ENCODE data around the gene SLC25A47.

SLC25A47 gene

DNA sequence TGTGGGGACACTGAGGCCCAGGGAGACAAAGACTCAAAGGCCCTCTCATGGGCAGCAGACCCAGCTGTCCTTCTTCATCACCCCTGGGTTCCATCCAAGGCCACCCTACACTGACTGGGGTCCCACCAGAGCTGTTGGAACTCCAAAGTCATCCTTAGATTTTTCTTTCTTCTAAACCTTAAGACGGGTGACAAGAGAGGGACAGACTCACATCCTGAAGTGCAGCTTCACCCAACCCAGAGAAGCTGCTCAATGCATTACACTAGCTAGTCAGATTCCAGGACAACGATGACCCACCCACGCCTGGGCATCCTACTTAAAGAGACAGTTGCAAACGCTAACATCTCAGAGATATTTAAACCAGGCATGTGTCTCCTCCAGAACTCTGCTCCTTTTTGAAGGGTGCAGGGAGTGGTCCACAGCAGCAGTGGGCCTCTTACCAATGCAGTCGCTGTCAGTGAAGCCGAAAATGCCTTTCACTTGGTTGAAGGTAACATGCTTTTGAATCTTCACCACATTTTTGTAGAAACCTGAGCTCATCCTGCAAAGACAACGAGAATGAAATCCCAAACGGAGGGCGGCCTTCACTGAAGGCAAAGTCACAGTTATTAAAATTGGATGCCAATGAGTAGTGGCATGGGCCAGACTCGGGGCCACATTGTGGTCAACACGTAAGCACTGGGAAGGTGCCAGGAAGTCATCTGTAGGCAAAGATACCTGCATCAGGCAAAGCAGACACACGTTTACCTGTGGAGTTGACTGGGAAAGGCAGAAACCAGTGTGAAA lies 23.4 kb downstream of the SLC25A47 start:
- DNase-seq (ENCODE audit: low spot score) = no peak

DNA sequence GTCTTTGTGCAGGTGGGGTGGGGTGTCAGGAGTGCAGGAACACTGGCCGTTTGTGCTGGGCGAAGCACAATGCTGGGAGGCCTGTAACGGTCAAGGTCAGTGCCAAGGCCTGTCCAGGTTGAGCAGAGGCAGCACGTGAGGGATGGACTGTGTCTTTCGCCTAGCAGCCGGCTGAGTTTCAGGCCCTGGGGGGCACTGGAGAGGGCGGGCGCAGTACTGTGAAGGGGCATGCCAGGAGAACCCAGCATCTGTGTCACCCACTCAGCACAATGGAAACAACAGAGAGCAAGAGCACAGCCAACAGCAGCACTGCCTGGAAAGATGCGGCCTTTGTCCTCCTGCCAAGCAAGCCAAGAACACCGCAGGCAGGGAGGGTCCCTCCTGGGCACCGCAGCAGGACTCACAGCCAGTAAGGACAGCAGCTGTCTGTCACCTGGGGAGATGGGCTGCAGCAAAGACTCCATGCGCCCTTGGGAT lies 25.2 kb downstream of the SLC25A47 start:
- DNase-seq (ENCODE audit: low spot score) = no peak

DNA sequence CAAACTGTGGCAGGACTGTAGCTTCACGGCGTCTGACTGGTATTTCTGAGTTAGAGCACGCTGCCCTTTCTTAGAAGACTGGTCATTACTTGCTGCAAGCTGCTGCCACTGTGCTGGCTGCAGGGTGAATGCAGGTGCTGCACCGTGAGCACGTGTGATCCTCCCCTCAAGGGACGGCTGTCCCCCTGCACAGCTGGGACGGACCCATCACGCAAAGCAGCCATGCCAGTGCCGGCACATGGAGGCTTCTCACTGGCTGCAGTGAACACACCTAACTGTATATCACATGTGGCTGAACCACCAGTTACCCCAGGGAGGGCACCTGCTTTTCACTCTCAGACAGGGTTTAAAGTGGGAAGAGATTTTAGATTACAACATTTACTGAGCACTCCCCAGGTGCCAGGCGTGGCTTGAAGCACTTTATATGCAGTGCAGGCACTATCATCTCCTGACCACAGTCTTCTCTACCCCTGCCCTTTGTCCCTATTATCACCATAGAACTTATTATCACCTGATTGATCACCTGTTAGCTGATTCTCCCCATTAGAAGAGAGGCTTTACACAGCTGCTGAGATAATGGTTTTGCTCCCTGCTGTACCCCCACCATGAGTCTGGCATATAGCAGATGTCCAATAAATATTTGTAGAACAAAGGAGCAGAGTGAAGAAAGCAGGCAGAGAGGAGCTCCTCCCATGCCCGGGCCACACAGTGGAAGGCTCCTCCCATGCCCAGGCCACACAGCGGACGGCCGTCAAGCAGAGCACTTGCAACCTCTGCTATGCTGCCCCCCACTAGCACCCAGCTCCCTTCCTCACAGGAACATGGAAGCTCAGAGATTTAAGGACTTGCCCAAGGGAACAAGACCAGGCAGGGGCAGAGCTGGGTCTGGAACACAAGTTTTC lies 25.9 kb downstream of the SLC25A47 start:
- DNase-seq (ENCODE audit: low spot score) = no peak

DNA sequence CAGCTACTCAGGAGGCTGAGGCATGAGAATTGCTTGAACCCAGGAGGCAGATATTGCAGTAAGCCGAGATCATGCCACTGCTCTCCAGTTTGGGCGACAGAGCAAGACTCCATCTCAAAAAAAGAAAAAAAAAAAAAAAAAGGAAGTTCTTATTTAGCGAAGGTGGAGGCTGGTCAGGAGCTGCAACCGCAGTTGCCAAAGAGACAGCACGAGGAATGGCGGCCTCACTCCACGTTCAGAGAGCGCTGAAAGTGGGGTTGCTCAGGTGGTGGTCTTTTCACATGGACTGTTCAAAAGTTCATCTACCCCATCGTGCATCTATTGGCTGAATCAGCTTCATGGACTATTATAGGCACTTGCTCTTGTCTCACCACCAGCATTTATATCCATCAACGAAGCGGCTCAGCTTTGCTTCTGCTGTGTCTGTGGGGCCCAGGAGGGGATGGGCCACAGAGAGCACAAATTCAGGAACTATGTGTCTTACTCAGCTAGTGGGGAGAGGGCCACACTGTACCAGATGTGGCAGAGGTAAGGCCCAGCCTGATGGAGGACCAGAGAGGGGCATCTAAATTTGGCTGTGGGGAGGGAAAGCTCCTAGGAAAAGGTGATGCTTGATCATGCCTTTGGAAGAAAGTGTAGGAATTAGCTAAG lies 27.3 kb downstream of the SLC25A47 start:
- no peak for DNase-seq (ENCODE audit: low spot score)

DNA sequence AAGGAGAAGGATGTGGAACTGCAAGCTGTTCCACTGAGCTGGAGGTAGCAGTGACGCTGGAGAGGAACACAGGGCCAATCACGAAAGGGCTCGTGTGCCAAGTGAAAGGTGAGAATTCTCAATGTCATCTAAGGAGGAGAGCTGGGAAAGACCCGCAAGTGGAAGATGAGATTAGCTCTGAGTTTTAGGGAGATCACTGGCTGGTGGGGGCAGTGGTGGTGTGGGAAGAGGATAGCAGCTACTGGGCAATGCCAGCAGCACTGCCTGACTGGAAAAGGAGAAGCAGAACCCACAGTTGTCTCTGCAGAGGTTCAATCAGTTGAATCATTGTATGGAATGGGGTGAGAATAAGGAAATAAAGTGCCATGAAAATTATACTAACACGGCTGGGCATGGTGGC lies 27.8 kb downstream of the SLC25A47 start:
- DNase-seq (ENCODE audit: low spot score) = no peak

DNA sequence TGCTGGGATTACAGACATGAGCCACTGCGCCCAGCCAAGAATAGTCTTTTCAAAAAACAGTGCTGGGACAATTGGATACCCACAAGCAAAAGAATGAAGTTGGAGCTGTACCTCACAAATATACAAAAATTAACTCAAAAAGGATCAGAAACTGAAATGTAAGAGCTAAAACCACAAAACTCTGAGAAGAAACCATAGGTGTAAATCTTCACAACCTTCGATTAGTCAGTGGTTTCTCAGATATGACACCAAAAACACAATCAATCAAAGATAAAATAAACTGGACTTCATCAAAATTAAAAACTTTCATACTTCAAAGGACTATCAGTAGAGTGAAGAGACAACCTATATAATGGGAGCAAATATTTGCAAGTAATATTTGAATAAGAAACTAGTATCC lies 35.3 kb downstream of the SLC25A47 start:
- no peak for DNase-seq (ENCODE audit: low spot score)

DNA sequence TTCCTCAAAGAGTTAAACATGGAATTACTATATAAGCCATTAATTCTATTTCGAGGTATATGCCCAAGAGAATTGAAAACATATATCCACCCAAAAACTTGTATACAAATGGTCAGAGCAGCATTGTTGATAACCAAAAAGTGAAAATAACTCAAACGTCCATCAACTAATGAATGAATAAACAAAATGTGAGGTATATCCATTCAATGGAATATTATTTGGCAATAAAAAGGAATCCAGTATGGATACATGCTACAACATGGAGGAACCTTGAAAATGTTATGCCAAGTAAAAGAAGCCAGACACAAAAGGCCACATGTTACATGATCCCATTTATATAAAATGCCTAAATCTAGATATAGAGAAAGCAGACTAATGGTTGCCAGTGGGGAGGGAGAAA lies 36.0 kb downstream of the SLC25A47 start:
- DNase-seq (ENCODE audit: low spot score) = no peak

DNA sequence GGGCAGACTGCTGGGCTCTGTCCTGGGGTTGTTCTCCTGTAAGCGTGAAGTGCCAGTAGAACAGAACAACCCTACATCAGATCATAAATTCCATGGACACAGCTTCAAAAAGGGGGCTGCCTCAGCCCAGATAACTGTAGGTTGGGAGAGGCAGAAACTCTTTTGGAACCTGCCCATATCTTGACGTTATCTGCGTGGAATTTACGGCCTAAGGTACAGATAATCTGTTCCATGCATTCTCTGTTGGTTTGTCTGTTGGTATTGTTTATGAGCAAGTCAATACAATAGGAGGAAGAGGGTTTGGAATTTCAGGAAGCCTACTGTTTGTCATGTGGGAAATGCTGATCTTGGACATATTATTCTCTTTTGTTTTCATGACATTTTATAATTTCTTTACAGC lies 36.7 kb downstream of the SLC25A47 start:
- no peak for DNase-seq (ENCODE audit: low spot score)

DNA sequence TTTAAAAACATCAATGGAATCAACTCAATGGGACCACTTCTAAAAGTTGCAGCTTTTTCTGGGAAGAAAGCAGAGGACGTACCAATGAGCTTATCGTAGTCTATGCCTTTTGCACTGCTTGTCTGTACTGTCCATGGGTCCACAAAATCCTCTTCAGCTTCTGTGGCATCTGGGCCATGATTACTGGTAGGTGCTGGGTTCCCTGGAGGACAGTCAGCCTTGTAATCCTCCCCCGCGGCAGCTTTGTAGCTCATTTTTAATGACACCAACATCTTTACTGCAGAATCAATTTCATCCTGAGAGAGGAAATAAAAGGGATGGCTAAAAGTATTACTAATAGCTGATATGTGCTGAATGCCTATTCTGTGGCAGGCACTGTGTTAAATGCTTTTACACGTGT lies 38.5 kb downstream of the SLC25A47 start:
- peak; percentile 74 for DNase-seq (ENCODE audit: low spot score)

DNA sequence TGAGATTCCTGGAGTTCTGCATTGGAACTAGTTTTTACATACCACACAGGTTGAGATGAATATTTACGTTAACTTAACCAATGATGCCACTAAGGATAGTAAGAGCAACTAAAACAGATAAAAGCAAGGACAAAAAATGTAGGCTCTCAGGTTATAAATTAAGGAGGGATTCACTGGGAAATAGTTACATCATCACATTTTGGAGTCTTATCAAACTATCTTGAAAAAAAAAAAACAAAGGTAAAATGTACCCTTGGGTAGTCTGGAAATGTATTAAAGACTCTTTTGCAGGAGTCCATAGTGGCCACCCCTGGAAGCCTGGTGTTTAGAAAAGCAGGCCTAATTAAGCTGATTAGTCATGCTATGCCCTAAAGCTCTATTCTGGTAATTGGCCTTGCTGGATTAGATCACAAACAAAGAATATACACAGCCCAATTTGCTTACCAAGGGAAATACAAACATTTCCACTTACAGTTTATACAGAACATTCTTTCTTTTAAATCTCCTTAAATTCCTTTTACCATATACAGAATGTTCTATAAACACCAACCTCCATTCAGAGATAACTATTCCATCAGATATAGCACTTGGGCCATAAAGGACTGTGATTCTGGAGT lies 39.3 kb downstream of the SLC25A47 start:
- peak; percentile 58 for DNase-seq (ENCODE audit: low spot score)

DNA sequence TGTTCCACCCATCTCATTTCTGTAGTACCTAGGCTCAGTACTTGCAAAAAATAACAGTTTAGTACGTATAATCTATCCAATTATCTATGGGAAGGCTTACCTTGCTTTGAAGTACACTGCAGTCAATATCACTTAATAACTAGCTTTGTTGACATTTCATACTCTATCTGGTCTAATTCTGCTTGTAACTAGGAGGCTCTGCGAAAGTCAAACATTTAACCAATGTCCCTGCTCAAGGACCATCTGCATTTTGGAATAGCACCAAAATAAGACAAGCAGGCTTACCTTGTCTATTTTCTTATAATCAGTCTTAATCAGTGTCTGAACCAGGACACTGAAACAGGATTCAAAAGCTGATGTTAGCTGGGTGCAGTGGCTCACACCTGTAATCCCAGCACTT lies 39.9 kb downstream of the SLC25A47 start:
- no peak for DNase-seq (ENCODE audit: low spot score)

DNA sequence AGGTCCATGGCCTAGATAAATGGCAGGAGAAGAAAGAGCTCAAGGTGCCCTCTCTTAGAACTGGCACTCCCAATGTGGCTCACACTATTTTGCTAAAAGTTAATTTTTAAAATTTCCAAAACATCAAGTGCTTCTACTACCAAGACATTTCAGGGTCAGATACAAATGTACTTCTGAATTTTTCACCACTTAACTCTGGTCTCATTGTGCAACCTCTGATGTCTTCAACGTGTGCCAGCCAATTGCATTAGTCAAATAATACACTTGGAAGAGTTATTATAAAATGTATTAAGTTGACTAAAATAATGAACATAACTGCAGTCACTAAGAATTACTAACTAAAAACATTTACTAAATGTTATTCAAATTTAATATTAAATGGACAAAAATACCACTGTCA lies 41.3 kb downstream of the SLC25A47 start:
- DNase-seq (ENCODE audit: low spot score) = no peak

DNA sequence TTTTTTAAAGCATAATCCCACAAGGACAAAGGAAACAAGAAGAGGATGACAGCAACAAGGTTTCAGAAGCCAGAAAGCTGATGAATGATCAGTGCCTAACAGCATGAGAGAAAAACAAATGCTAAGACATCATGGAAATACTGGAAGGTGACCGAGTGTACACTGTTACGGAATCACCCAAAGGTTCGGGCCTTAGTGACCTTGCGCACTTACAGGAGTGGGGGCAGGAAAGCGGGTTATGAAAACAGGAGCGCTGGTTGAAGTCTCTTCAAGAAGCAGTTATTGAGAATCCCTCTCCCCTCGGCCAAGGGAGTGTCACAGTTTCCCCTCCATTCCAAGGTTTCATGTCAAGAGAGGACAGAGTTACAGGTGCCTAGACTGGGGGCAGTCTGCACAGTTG lies 42.6 kb downstream of the SLC25A47 start:
- DNase-seq (ENCODE audit: low spot score) = no peak

DNA sequence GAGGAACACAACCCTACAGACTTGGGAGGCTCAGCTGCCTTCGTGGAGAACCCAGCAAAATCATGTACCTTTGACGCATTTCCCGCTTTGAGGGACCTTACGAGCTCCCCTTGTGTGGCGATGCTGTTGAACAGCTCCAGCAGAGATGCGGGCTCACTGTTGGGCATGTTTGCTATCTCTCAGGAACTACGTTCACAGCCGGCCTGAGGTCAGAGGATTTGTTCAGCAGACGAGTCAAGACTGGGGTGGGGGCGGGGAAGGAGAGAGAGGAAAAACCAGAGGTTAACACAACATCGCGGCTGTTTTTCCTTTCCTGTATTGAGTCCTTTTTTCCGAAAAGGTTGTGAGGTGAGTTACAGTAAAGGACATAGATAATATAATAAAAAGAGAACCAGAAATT lies 45.9 kb downstream of the SLC25A47 start:
- DNase-seq (ENCODE audit: low spot score) = no peak

DNA sequence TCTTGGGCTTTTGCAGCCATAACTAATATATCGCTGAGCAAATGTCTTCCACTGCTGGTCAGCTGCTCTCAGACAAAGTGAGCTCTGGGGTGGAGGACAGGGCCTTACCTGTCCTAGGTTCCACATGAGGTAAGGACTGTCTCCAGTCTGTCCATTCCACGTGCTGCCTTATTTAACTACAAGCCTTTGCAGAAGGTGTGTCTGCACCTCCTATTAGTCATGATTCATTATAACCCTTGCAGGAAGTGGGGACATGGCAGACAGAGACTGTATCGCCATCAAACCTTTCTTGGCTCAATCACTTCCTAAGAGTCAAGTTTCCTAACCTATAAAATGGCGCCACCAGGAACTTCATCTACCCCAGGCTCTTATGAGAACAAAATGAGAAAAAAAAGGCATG lies 46.9 kb downstream of the SLC25A47 start:
- no peak for DNase-seq (ENCODE audit: low spot score)

DNA sequence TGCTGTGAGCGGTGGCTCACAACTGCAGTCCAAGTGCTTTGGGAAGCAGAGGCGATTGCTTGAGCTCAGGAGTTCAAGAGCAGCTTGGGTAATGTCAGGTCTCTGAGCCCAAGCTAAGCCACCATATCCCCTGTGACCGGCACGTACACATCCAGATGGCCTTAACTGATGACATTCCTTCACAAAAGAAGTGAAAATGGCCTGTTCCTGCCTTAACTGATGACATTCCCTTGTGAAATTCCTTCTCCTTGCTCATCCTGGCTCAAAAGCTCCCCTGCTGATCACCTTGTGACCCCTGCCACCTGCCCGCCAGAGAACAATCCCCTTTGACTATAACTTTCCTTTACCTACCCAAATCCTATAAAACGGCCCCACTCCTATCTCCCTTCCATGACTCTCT lies 48.6 kb downstream of the SLC25A47 start:
- DNase-seq (ENCODE audit: low spot score) = no peak

DNA sequence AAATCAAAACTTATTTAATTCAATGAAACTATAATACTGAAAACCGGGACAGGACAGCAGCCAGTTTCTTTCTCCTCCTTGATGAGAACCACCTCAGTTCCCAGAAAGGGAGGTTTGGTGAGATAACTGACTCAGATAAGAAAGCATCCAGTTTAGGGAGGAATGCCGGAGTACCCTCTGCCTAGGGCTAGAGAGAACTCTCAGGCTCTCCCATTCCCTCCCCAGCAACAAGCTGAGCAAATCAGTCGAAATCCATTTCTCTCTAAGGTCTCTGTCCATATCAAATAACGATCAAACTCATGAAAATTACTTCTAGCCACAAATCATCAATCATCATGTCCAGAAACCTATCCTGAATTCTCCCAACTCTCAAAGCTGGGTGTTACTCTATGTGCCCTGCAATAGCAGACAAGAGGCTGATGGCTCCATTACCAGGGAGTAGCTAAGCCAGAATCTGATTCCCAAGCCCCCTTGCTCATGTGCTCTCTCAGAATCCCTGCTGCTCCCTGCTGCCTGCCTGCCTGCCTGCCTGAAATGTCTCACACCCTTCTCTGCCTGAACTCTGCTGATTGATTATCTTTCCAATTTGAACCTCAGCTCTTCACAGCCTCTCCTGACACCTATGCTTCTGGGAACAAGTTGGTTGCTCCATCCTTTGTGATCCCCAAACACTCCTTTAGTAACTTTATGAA lies 49.4 kb downstream of the SLC25A47 start:
- no peak for DNase-seq (ENCODE audit: low spot score)

DNA sequence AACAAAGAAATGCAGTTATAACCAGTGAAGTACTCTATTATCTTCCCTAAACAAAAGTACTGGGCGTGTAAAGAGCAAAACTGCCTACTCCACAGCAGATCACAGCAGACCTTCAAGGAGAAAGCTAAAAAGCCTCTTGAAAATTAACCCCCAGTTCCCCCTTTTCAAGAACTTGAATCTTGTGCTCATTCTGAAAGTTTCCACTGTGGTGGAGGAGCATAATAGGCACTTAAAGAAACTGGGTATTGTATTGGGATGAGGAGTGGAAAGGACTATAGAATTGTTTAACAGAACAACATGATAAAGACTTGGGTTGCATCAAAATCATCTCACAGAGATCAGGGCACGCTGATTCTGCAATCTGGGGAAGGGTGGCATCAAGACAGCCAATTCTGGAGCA lies 51.1 kb downstream of the SLC25A47 start:
- DNase-seq (ENCODE audit: low spot score) = no peak

DNA sequence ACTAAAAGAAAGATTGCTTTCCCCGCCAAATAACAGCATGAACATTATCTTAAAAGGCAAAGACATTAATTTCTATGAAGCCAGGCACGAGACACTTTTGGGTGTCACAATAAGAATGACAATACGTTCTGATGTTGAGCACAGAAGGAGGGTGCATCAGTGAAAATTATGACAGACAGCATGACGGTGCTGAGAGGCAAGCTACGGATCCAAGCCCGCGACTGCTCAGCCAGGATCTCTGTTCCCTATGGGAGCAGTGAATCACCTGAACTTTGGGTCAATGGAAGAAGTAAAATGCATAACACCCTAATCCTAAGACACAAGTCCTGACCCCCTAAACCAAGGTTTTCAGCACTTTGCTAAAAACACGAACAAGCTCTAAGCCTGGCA lies 51.7 kb downstream of the SLC25A47 start:
- no peak for DNase-seq (ENCODE audit: low spot score)

DNA sequence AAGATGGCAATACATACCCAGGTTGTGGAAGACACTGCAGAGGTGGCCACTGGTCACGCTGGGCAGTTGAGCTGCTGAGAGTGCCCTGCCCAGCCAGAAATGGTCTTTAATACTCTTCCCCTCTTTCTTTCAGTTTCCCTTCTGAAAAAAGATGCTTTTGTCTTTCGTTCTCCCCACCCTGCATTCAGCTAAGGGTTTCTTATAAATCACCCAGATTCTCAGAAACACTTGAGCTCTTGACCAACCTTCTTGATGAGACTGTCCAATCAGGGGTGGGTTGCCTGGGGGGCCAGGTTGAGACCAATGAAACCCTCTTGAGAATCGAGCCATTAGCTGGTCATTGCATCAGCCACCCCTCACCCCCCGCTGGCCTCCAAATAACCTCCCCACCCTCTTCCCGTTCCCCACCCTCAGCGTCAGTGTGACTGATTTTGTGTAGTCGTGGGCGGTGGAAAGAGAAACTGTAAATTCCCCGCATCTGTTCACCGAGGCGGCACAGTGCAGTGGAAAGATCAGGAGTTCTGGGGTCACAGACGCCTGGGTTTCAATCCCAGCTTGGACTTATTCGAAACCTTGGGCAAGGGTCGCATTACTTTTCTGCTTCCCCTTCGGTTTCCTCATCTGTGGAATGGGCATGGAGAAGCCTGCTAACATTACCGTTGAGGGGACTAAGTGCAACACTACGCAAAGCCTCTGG lies 52.3 kb downstream of the SLC25A47 start:
- DNase-seq (ENCODE audit: low spot score) = no peak

Data from D341Med (cell line).